Ascending aorta (tissue), 2 donors: ENCODE data around the gene RAD51B. TPM values are rescaled to one million over a fixed set of nuclear protein-coding genes. Genes with fewer than 3 reads are reported as not detected.

Experiments
- DNase-seq, 2 donors: peaks; one replicate each; pipeline ENCODE4 v3.0.0-alpha.2; 2019; ENCODE audit warnings: low spot score in 2 of 2
- H3K27ac ChIP-seq, 2 donors: fragments of 200-600 bp; sonication (generic); one replicate each; pipeline ENCODE4 v1.5.1; 2016 to 2017; ENCODE audit warnings: mild to moderate bottlenecking in 1 of 2
- H3K27me3 ChIP-seq: fragments of 200-600 bp; sonication (generic); one replicate; pipeline ENCODE4 v1.5.1; 2017
- H3K36me3 ChIP-seq, 2 donors: fragments of 200-600 bp; sonication (generic); one replicate each; pipeline ENCODE4 v1.5.1; 2016
- H3K4me1 ChIP-seq, 2 donors: fragments of 200-600 bp; sonication (generic); one replicate each; pipeline ENCODE4 v1.5.1; 2016 to 2017; ENCODE audit warnings: mild to moderate bottlenecking in 1 of 2
- H3K4me3 ChIP-seq, 2 donors: fragments of 200-600 bp; sonication (generic); one replicate each; pipeline ENCODE4 v1.5.1; 2016 to 2017; ENCODE audit warnings: mild to moderate bottlenecking in 1 of 2
- H3K9me3 ChIP-seq, 2 donors: fragments of 200-600 bp; sonication (generic); one replicate each; pipeline ENCODE4 v1.5.1; 2016
- CTCF ChIP-seq, 3 experiments: fragments of 200-600 bp in 2 of 3; fragments of 450-650 bp in 1 of 3; sonication (generic) in 2 of 3; IDR thresholded peaks; one replicate each; pipeline ENCODE4 v1.5.1; 2016 to 2019; ENCODE audit warnings: antibody characterized with exemption in 3 of 3, mild to moderate bottlenecking in 1 of 3, moderate library complexity in 1 of 3
- intact Hi-C: fragments of 100-400 bp; cut with DNase I; formaldehyde crosslinking; loops from one replicate; pipeline ENCODE4 v1.15.1; 2023
- total RNA-seq: library from RNA; depleted of rRNA; stranded (reverse); fragments of >200 nt; gene quantifications from one replicate; pipeline ENCODE4 v1.1.0, GENCODE V29; 2016

Gene RAD51B
- total RNA-seq, 1 donor from 2014 or later: not detected

GRCh38 chr14:67949771-67950170, 130.2 kb downstream of the RAD51B start:
- no peak overlapping the region for H3K4me3 ChIP-seq
- intact Hi-C loops: no loop called here
- DNase-seq: no peak
- H3K9me3 ChIP-seq: peaks cover 0 to 7% of the 10 kb centered on the region in 2 donors
- TF ChIP-seq CTCF (IDR thresholded peaks at IDR 0.05): no peak
- H3K27me3 ChIP-seq: no peaks in the 10 kb centered on the region
- H3K36me3 ChIP-seq: no peaks in the 10 kb centered on the region
- peaks cover 0 to 9% of the 10 kb centered on the region in 2 donors for H3K4me1 ChIP-seq
- no peak overlapping the region for H3K27ac ChIP-seq

GRCh38 chr14:67950386-67950785, 130.8 kb downstream of the RAD51B start:
- H3K9me3 ChIP-seq: peaks cover 0 to 7% of the 10 kb centered on the region in 2 donors
- no peak overlapping the region for H3K4me3 ChIP-seq
- H3K27ac ChIP-seq: no peak overlapping the region
- intact Hi-C loops: no loop called here
- H3K27me3 ChIP-seq: no peaks in the 10 kb centered on the region
- no peak for DNase-seq
- no peak for TF ChIP-seq CTCF (IDR thresholded peaks at IDR 0.05)
- H3K36me3 ChIP-seq: no peaks in the 10 kb centered on the region
- peaks cover 0 to 5% of the 10 kb centered on the region in 2 donors for H3K4me1 ChIP-seq

GRCh38 chr14:67951529-67952135, 132.1 kb downstream of the RAD51B start:
- no peaks in the 10 kb centered on the region for H3K27me3 ChIP-seq
- TF ChIP-seq CTCF (IDR thresholded peaks at IDR 0.05): no peak
- no peak for DNase-seq
- H3K4me1 ChIP-seq: no peaks in the 10 kb centered on the region
- H3K27ac ChIP-seq: no peak overlapping the region
- no peaks in the 10 kb centered on the region for H3K36me3 ChIP-seq
- peaks cover 0 to 7% of the 10 kb centered on the region in 2 donors for H3K9me3 ChIP-seq
- H3K4me3 ChIP-seq: no peak overlapping the region
- intact Hi-C loops: no loop called here

- peaks cover 0 to 7% of the 10 kb centered on the region in 2 donors for H3K9me3 ChIP-seq
- no peak overlapping the region for H3K4me3 ChIP-seq
- intact Hi-C loops: no loop called here
- no peak for DNase-seq
- no peak overlapping the region for H3K27ac ChIP-seq
- TF ChIP-seq CTCF (IDR thresholded peaks at IDR 0.05): no peak
- no peaks in the 10 kb centered on the region for H3K4me1 ChIP-seq
- no peaks in the 10 kb centered on the region for H3K36me3 ChIP-seq
- H3K27me3 ChIP-seq: no peaks in the 10 kb centered on the region
Observed at GRCh38 chr14:67952381-67952780, 132.8 kb downstream of the RAD51B start.

- H3K9me3 ChIP-seq: peaks cover 0 to 7% of the 10 kb centered on the region in 2 donors
- no peak for TF ChIP-seq CTCF (IDR thresholded peaks at IDR 0.05)
- H3K36me3 ChIP-seq: no peaks in the 10 kb centered on the region
- no peak overlapping the region for H3K27ac ChIP-seq
- no peaks in the 10 kb centered on the region for H3K27me3 ChIP-seq
- no peaks in the 10 kb centered on the region for H3K4me1 ChIP-seq
- intact Hi-C loops: no loop called here
- H3K4me3 ChIP-seq: no peak overlapping the region
- DNase-seq: no peak
Observed at GRCh38 chr14:67952786-67953185, 133.2 kb downstream of the RAD51B start.

- H3K27ac ChIP-seq: no peak overlapping the region
- no peak for TF ChIP-seq CTCF (IDR thresholded peaks at IDR 0.05)
- H3K4me3 ChIP-seq: no peak overlapping the region
- no peak for DNase-seq
- no peaks in the 10 kb centered on the region for H3K27me3 ChIP-seq
- H3K9me3 ChIP-seq: no peaks in the 10 kb centered on the region
- H3K36me3 ChIP-seq: no peaks in the 10 kb centered on the region
- no peaks in the 10 kb centered on the region for H3K4me1 ChIP-seq
- intact Hi-C loops: no loop called here
Observed at GRCh38 chr14:67955261-67955660, 135.7 kb downstream of the RAD51B start.
